ENCODE data around the gene CDIPT.
"Not testable (repeated sequence)": the region's sequence is repeated elsewhere in the genome, so short reads cannot be mapped to it uniquely, and the experiment has no call there.

CDIPT gene

GRCh38 chr16:29862884-29863668 is at the start of gene CDIPT:
Gene CDIPT, minus strand, starts transcription at chr16:29863226. Its CDS starts 369 bp downstream, at chr16:29862857.
- peak; percentile 81 for TF ChIP-seq CTCF (IDR thresholded peaks at IDR 0.05; ENCODE audit: low read depth, low read length, missing control alignments)
- DNase-seq (ENCODE audit: low read depth) = peak; percentile 93
- peak within 1 kb of the TSS; percentile 93 for H3K4me3 ChIP-seq (ENCODE audit: low read depth, low read length)

- no peak for DNase-seq (ENCODE audit: low read depth)
- no peak for TF ChIP-seq CTCF (IDR thresholded peaks at IDR 0.05; ENCODE audit: low read depth, low read length, missing control alignments)
- no peak overlapping the region for H3K4me3 ChIP-seq (ENCODE audit: low read depth, low read length)
Measured at GRCh38 chr16:29912087-29912486, 49.1 kb upstream of the CDIPT start.

- H3K4me3 ChIP-seq (ENCODE audit: low read depth, low read length) = no peak overlapping the region
- TF ChIP-seq CTCF (IDR thresholded peaks at IDR 0.05; ENCODE audit: low read depth, low read length, missing control alignments) = no peak
- DNase-seq (ENCODE audit: low read depth) = no peak
Measured at GRCh38 chr16:29911676-29912010, 48.6 kb upstream of the CDIPT start.

- no peak for TF ChIP-seq CTCF (IDR thresholded peaks at IDR 0.05; ENCODE audit: low read depth, low read length, missing control alignments)
- DNase-seq (ENCODE audit: low read depth) = no peak
- H3K4me3 ChIP-seq (ENCODE audit: low read depth, low read length) = no peak overlapping the region
Measured at GRCh38 chr16:29910819-29911675, 48.0 kb upstream of the CDIPT start.

- not testable (repeated sequence) for H3K4me3 ChIP-seq (ENCODE audit: low read depth, low read length)
Measured at GRCh38 chr16:29909851-29910250, 46.8 kb upstream of the CDIPT start.

GRCh38 chr16:29909391-29909790 is 46.4 kb upstream of the CDIPT start:
- no peak overlapping the region for H3K4me3 ChIP-seq (ENCODE audit: low read depth, low read length)
- no peak for DNase-seq (ENCODE audit: low read depth)
- no peak for TF ChIP-seq CTCF (IDR thresholded peaks at IDR 0.05; ENCODE audit: low read depth, low read length, missing control alignments)

More at GRCh38 chr16:29909851-29910250, 46.8 kb upstream of the CDIPT start:
- not testable (repeated sequence) for DNase-seq (ENCODE audit: low read depth)

GRCh38 chr16:29908719-29909220 is 45.7 kb upstream of the CDIPT start:
- no peak overlapping the region for H3K4me3 ChIP-seq (ENCODE audit: low read depth, low read length)
- TF ChIP-seq CTCF (IDR thresholded peaks at IDR 0.05; ENCODE audit: low read depth, low read length, missing control alignments) = no peak
- DNase-seq (ENCODE audit: low read depth) = no peak
